GM21529 (cell line): ENCODE results near the gene PDE6H.
A peak's percentile ranks its signal among the peaks of the same experiment; 100 is the strongest.

Experiments
- ATAC-seq: cut with Tn5 transposase; IDR thresholded peaks from one replicate; pipeline ENCODE4 v1.9.1; 2021; ENCODE audit not compliant: unreplicated experiment

The PDE6H gene

GRCh38 chr12:14968478-14968877, 4.4 kb upstream of the PDE6H start:
- no peak for ATAC-seq

DNA sequence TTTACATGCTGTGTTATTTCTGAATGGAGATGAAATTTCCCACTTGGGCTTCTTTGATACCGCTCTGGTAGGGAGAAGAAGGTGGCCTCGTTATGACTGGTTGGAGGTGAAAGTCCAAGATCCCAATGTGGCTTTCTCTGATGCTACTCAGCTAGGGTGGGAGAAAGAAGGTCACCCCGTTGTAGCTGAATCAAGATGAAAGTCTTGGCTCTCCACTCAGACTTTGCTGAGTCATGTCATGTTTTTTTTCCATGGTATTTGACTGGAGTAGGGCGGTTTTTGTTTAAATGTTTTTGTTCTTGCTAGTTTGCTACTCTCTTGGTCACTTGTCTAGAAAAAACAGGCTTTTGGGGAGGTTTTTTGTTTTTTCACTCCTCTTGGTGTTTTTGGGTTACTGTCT, 2.4 kb upstream of the PDE6H start:
- no peak for ATAC-seq

DNA sequence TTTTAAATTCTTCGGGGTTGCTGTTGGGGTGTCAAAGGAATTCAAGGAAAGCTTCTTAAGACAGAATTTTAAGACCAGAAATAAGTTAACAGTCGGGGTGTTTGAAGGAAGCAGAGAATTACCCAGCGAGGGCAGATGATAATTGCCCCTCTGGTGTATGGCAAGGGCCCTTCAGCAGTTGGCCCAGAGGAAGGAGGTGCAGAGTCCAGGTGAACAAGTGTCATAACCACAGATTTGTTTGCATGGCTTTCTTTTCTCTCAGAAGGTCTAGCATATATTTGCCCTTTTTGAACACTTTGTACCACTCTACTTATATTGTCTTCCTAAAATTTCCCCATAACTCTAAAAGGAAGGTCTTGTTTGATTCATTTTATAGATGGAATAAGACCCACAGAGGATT, 1.8 kb downstream of the PDE6H start:
- no peak for ATAC-seq

DNA sequence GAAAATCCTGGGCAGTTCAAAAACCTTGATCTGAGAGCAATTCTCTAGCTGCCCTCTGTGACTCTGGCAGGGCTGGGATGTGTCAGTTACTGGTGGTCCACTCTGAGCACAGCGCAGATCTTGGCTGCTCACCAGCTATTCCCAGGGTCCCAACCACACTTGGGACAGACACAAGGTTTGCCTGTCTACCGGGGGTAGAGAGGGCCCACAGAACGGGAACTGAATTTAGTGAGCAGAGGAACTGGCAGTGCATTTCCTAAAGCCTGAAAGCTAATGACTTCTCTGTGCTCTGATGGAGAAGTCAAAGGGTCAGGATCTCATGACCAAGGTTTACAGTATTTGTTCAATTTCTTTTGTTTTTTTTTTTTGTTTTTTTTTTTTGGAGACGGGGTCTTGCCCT, 2.6 kb downstream of the PDE6H start:
- no peak for ATAC-seq

GRCh38 chr12:14976658-14977057, 3.8 kb downstream of the PDE6H start:
- ATAC-seq: no peak

- ATAC-seq: no peak
These were observed 6.6 kb downstream of the PDE6H start for GRCh38 chr12:14979468-14979867.

- ATAC-seq: no peak
These were observed 8.2 kb downstream of the PDE6H start for GRCh38 chr12:14981049-14981448.

- ATAC-seq: no peak
These were observed 9.7 kb downstream of the PDE6H start for GRCh38 chr12:14982562-14982961.

DNA sequence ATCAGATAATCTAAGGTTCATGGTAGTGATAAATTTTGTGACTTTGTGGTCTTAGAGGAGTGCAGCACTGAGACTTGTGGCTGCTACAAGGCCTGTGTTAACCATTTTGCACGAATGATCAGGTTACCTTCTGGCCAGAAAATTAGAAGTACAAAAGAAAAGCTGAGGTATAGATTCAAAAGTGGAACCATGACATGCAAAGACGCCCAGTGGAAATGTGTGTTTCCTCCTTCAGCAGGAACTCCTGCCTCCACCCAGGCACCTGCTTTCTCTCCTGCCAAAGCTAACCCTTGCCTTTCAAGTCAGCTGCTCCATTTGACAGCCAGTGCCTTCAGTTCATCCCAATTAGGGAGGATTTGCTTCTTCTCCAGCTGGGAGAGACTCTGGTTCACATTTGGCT, 10.1 kb downstream of the PDE6H start:
- no peak for ATAC-seq

DNA sequence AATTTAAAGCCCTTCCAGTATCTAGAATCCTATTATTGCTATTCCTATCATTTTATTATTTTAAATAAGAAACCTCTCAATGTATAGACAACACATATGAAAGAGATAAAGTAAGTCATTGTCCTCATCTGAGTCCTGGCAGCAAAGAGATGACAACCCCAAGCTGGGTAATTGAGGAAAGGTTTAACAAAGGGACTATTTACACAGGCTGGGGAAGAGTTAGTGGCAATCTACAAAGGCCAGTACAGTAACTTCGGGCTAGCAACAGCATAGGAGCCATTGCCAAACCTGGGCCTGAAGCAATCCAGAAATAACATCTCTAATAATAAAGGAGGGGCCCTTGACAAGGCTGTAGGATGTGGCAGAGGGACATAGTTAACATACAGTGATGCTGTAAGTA, 11.2 kb downstream of the PDE6H start:
- ATAC-seq: no peak

GRCh38 chr12:14984766-14985285, 12.0 kb downstream of the PDE6H start:
- no peak for ATAC-seq

DNA sequence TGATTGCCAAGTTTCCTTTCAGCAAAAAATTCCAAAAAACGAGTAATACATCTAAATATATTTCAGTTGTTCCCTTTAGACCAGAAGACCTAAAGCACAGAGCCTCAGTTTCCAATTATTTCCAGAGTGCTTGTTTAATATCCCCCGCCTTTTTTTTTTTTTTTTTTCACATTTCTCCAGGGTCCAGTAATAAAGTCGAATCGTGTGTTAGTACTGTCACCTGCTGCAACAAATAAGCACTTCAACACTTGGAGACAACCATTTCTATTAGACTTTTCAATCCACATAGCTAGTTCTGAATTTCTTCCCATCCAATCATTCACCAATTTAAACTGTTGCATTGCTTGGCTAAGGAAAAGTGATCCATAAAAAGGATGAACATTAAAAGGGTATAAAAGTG, 13.6 kb downstream of the PDE6H start:
- ATAC-seq: no peak

DNA sequence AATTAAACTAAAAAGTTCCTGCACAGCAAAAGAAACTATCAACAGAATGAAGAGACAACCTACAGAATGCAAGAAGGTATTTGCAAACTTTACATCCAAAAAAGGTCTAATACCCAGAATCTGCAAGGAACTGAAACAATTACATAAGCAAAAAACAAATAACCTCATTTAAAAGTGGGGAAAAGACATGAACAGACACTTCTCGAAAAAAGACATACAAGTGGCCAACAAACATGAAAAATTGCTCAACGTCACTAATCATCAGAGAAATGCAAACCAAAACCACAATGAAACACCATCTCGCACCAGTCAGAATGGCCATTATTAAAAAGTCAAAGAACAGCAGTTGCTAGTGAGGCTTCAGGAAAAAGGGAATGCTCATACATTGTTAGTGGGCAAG, 15.2 kb downstream of the PDE6H start:
- ATAC-seq: no peak

DNA sequence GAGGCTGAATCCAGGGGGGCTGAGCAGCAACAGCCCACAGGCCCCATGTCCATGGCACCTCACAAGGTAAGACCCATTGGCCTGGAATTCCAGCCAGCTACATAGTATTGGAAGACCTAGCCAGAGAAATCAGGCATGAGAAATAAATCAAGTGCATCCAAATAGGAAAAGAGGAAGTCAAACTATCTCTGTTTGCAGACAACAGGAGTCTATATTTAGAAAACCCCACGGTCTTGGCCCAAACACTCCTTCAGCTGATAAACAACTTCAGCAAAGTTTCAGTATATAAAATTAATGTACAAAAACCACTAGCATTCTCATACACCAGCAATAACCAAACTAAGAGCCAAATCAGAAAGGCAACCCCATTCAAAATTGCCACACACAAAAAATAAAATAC, 16.9 kb downstream of the PDE6H start:
- peak; percentile 64 for ATAC-seq

DNA sequence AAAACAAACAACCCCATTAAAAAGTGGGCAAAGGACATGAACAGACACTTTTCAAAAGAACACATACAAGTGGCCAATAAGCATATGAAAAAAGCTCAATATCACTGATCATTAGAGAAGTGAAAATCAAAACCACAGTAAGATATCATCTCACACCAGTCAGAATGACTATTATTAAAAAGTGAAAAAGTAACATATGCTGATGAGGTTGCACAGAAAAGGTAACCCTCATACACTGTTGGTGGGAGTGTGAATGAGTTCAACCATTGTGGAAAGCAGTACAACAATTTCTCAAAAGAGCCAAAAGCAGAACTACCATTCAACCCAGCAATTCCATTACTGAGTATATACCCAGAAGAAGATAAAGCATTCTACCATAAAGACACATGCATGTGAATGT, 18.2 kb downstream of the PDE6H start:
- ATAC-seq: no peak

DNA sequence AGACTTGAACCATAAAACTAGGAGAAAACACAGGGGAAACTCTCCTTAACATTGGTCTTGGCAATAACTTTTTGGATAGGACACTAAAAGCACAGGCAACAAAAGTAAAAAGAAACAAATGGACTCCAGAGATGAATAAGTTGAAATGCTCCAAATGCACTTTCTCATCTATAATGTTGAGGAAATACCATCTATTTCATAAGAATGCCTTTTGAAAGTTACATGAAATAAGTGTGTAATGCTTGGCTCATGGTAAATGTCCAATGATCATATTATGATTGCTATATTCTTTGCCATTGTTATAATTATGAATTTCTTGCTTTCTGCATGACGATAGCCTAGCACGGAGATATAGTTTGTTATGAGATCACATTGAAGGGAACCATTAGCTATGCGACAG, 19.8 kb downstream of the PDE6H start:
- ATAC-seq: no peak

DNA sequence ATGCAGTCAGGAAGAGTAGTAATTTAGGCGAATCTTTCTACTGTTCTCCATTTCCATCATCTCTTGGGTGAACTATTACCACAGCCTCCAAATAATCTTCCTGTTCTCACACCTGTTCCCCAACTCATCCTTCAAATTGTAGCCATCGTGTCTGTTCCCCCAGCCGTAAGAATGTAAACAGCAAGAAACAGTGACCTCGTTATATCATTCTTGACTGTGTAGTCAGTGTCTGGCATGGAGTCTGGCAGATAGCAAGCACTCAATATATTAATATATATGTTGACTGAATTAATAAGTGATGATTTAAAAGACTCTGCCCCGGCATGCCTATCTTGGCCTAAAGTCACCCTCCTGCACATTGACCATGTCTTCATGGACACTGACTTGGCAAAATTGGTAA, 20.3 kb downstream of the PDE6H start:
- ATAC-seq: no peak

- ATAC-seq: no peak
These were observed 20.9 kb downstream of the PDE6H start for GRCh38 chr12:14993537-14994266.

DNA sequence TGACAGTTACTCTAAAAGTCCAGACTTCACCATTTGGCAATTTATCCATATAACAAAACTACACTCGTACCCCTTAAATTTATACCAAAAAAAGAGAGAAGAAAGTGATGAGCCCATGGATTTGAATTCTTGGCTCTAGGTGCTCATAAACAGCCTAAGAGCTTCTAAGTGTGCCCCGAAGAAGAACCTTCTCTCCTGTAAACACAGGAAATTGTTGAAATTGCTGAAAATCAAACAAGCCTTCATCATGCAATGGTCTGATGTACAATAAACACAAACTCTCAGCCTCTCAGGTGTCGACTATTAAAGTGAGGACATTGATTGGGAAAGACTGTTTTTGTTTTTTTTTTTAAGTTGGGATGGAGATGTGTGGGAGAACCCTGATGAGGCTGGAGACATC, 21.8 kb downstream of the PDE6H start:
- no peak for ATAC-seq

GRCh38 chr12:14995583-14996425, 23.0 kb downstream of the PDE6H start:
- no peak for ATAC-seq

- no peak for ATAC-seq
These were observed 25.2 kb downstream of the PDE6H start for GRCh38 chr12:14997998-14998397.

- ATAC-seq: no peak
These were observed 26.3 kb downstream of the PDE6H start for GRCh38 chr12:14999021-14999694.
